Sciatic nerve (tissue), 2 donors: ENCODE results near the gene MPHOSPH8. TPM values are rescaled to one million over a fixed set of nuclear protein-coding genes. Genes with fewer than 3 reads are reported as not detected.
"Not testable (repeated sequence)": the region's sequence is repeated elsewhere in the genome, so short reads cannot be mapped to it uniquely, and the experiment has no call there.

Experiments
- ATAC-seq: fragments of 200-7000 bp; cut with Tn5 transposase; one replicate; pipeline ENCODE4 v1.9.1; 2020; ENCODE audit warnings: mild to moderate bottlenecking, moderate library complexity
- DNase-seq: peaks from one replicate; pipeline ENCODE4 v3.0.0-alpha.2; 2020; ENCODE audit warnings: low spot score
- intact Hi-C: fragments of 100-400 bp; cut with DNase I; formaldehyde crosslinking; loops from one replicate; pipeline ENCODE4 v1.14.2; 2022
- total RNA-seq: library from RNA; stranded (reverse); fragmentation: NEBNext Ultra II Directional; extraction: Animal tissue kit (Norgen Biotek cat#: 25700); gene quantifications from one replicate; pipeline ENCODE4 v1.2.1, GENCODE V29; 2021
- donor health status: DM: no; HTN: no; CAD: no.
- donor health status: DM: no; HTN: no; CAD: no.

MPHOSPH8 gene
- total RNA-seq, 1 donor from 2014 or later: 51.0 TPM

DNA sequence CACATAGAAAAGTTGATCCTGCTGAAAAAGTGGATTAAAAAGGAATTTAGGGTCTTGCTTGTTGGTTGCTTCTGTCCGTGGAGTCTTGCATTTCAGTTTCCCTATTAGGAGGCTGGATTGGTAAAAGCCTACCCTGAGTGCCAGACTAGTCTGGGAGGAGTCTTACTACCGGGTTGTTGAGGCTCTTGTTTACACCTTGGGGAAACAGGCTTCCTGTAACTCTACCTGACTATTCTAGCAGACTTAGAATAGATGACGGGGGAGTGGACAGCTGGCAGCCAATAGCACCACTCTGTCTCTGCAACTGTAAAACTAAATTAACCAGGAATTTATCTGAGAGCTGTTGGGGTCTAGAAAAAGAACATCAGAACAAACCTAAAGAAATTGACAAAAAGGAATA, 11.3 kb upstream of the MPHOSPH8 start:
- intact Hi-C loops: no loop called here
- no peak for ATAC-seq
- no peak for DNase-seq

DNA sequence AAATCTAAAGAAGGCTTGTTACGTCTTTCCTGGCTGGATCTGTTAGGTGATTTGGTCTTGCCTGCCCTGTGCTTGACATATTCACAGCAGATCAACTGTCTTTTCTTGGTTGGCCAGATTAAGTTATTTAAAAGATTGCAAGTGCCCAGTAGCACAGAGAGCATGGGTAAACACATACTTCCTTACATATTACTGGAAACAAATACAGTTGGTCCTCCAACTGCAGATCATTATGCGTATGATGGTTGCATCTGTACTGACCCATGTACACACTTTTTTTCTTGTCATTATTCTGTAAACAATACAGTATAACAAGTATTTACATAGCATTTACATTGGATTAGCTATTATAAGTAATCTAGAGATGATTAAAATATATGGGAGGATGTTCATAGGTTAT, 9.2 kb upstream of the MPHOSPH8 start:
- ATAC-seq: no peak
- intact Hi-C loops: no loop called here

DNA sequence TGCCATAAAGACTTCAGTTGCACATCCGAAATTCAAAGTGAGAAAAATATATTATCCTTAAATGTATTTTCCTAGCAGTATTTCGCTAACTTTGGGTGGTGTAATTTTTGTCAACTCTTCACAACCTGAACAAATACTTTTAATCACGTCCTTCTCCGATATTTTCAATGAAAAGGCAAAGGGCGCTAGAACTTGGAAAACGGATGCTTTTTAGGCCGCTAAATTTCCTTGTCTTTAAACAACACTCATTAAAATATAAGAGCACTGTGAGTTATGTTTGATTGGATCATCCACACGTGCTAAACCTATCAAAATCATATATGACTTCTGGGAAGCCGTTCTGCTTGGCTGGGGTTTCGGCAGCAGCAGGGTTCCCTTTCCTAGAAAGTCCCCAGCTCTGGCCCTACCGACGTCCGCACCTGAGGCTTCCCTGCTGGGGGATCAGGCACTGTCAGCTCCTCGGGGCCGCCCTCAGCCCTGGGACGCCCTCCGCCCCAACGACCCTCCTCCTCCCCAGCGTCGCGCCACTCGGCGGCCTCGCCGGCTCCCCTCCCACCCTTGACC, 462 bp upstream of the MPHOSPH8 start:
- no peak for DNase-seq
- intact Hi-C loops: no loop called here
- no peak for ATAC-seq

More for the DNA sequence above, 9.2 kb upstream of the MPHOSPH8 start:
- no peak for DNase-seq

DNA sequence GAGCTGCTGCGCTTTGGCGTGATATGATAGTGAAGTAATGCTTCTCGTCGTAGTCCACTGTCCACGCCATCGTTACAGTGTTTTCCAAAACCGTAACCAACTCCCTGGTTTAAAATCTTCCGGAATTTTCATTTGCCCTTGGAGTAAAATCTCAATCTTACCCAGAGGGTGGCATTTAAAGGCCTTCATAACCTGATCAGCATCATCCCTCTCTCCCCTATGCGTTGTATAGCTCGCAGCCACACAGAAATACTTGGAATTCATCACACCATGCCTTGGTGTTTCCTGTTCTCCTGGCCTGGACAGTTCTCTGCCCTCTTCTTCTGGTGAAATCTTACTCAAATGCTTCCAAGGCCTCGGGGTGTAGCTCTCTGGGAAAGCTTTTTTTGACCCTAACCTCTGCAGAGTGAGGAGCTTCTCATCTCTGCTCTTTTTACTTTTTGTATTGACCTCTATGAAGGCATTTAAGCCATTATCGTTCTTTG, 839 bp downstream of the MPHOSPH8 start:
- DNase-seq (no peak), ATAC-seq (peak; percentile 79)
- intact Hi-C loops: no loop called here

DNA sequence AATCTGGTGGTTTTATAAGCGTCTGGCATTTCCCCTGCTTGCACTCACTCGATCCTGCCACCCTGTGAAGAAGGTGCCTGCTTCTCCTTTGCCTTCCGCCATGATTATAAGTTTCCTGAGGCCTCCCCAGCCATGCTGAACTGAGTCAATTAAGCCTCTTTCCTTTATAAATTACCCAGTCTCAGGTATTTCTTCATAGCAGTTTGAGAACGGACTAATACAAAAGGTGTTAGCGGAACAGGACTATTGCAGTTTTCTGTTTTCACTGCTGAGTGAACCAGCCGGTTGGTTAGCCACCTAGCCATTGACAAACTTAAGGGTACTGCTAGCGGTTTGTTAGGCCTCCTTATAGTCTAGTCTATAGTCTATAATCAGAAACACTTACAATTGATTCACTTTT, 2.5 kb downstream of the MPHOSPH8 start:
- intact Hi-C loops: loop anchor here (5.0 kb wide), 1 partner anchor 321 kb away; the partner anchor contains the start of gene ZMYM2
- not testable (repeated sequence) for ATAC-seq, DNase-seq

DNA sequence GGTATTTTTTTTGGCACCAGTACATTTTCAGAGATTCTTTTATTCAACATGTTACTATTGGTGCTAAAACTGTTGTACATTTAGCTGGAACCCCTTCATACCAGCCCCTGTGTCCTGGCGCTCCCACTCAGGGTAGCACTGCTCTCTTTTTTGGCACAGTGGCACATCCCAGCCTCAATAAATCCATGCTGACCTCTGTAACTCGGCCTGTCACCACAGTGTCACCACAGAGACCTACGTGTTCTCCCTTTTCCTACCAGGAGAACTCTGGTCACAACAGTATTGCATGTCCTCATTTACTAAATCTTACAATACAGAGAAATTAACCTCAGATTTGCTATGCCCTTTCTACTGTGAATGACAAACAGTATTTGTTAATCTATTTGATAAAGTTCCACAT, 10.2 kb downstream of the MPHOSPH8 start:
- intact Hi-C loops: no loop called here
- ATAC-seq (no peak), DNase-seq (no peak)

DNA sequence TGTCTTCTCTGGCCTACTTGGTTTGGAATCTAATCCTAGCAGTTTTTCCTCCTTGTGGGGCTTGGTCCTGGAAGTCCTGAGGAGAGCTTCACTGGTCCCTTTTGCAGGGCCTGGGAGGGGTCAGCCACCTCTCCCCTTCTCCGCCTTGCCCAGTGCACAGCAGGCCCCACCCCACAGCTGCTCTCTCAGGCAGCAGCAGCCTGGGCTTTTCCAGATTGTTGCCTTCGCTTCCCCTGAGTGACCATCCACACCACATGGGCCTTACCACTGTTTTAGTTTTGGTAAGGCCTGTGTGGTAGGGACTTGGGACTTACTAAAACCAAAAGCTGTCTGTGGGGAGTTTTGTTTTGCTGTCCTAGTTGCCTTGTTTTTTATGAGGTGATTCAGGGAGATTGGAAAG, 11.5 kb downstream of the MPHOSPH8 start:
- ATAC-seq (no peak), DNase-seq (no peak)
- intact Hi-C loops: no loop called here

DNA sequence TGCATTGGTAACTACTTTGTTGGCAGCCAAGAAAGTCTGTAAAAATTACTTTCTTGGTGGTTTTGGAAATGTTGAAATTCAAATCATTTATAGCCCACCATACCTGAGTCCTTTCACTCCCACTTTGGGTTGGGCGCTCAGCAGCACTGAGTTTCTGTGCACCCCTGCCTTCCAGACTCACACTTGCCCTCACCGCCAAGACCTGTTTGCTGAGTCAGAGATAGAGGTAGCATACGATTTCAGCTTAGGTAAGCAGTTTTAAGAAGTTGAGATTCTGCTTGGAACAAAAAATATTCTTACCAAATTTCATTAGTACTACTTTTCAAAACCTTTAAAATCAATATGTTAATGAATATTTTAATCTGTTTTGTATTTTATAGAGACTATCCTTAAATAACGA, 12.6 kb downstream of the MPHOSPH8 start:
- ATAC-seq (no peak), DNase-seq (no peak)
- intact Hi-C loops: no loop called here

DNA sequence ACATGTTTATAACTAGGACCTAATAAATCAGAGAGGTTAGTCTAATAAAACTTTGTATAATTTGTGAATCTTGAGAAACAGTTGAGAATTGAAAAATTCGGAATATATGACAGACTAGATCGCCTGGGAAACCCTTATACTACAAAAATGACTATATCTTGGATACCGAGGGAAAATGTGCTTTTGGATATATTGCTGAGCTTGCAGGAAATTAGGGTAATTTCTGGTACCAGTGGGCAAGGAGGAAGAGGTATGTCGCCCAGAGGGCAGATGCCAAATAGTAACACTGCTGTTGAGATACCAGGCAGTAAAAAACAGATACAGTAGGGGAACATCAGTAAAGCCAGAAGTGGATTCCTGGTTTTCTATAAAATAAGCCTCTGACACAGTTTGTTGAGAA, 17.3 kb downstream of the MPHOSPH8 start:
- DNase-seq (no peak), ATAC-seq (no peak)
- intact Hi-C loops: no loop called here

DNA sequence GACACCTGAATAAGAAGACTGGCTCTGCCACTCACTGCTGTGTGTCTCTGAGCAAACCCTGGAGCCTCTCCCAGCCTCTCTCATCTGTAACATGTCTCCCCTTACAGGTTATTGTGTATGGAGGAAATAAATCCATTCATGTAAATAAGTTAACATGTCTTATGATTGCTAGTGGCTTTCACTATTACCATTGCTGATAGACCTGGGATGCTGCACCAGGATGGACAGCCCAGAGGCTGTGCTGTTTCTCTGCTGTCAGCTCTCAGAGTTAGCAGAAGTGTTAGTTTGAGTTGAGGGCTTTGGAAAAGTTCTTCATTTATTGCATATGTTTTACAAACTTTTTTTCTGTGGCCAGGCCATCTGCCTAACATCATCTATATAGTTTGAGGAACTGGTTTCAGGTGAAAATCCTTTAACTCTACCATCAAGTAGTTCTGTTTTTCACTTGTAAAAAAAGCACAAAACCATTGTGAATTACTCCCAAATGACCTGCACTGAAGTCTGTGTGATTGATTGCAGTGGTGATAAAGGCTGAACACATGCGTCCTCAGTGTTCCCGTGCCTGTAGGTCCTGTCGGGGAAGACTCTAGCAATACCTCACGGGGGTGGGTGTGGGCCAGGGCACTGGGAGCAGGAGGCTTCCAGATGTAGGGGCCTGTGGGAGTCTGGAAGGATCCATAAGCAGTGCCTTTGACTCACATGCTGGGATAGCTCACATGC, 24.6 kb downstream of the MPHOSPH8 start:
- no peak for ATAC-seq
- DNase-seq: no peak
- intact Hi-C loops: no loop called here

DNA sequence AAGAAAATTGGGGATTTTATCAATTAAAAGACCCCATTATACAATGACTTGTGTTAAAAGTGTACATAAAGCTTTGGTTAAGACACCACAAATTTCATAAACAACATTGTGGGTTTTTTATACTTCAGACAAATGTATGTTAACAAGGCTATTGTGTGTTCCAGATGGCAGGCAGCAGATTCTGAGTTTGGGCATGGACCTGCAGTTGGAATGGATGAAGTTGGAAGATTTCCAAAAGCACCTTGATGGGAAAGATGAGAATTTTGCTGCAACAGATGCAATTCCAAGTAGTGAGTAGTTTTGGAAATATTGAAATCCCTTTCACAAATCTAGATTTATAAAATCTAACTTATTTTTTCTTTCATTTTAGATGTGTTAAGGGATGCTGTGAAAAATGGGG, 25.4 kb downstream of the MPHOSPH8 start:
- intact Hi-C loops: no loop called here
- ATAC-seq (no peak), DNase-seq (no peak)

DNA sequence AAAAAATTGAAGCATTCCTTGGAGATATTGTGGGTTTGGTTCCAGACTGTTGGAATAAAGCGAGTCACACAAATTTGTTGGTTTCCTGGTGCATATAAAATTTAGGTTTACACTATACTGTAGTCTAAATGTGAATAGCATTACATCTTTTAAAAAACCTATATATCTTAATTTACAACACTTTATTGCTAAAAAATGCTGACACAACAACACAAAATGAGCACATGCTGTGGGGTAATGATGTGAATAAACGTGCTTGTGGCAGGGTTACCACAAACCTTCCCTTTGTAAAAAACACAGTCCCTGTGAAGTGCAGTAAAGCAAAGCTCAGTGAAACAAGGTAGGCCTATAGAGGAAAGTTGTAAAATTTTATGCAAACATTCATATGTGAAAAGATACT, 27.7 kb downstream of the MPHOSPH8 start:
- intact Hi-C loops: no loop called here
- ATAC-seq (no peak), DNase-seq (no peak)

DNA sequence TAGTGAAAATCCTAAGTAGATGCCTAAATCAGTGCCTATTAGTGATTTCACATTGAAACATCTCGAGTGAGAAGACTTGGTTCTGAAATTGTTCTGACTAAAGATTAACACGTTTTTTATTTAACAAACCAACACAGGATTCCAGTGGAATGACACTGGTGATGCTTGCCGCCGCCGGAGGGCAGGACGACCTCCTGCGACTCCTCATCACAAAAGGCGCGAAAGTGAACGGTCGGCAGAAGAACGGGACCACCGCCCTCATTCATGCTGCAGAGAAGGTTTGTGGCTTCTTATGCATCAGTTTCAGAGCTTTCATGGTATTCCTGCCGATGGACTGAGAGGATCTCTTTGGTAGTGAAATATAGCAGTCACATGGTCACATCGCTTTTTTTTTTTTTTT, 28.1 kb downstream of the MPHOSPH8 start:
- ATAC-seq: no peak
- DNase-seq: no peak
- intact Hi-C loops: no loop called here

DNA sequence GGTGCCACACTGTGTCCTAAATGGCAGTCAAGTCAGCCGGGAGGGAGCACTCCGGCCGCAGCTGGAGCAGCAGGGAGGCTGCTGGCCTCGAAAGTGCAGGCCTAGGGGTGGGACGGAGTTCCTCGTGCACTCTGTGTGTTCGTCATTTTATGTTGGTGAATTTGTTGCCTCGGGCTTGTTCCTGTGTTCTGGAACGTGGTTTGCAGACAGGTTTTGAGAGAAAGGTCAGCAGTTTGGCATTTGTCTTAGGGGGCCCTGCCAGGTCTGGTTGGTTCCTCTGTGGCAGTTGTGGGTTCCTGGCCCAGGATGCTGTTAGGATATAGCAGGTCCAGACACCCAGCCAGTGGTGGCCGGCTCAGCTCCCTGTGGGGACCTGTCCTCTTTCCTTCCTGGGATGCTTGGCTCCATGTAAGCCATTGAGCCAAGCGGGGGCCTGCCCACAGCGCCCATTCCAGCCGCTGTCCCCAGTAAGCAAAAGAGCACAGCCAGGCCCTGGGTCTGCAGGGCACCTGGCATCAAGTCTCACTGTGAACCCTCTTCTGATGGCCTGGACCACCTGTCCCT, 30.0 kb downstream of the MPHOSPH8 start:
- intact Hi-C loops: no loop called here
- ATAC-seq (no peak), DNase-seq (no peak)

DNA sequence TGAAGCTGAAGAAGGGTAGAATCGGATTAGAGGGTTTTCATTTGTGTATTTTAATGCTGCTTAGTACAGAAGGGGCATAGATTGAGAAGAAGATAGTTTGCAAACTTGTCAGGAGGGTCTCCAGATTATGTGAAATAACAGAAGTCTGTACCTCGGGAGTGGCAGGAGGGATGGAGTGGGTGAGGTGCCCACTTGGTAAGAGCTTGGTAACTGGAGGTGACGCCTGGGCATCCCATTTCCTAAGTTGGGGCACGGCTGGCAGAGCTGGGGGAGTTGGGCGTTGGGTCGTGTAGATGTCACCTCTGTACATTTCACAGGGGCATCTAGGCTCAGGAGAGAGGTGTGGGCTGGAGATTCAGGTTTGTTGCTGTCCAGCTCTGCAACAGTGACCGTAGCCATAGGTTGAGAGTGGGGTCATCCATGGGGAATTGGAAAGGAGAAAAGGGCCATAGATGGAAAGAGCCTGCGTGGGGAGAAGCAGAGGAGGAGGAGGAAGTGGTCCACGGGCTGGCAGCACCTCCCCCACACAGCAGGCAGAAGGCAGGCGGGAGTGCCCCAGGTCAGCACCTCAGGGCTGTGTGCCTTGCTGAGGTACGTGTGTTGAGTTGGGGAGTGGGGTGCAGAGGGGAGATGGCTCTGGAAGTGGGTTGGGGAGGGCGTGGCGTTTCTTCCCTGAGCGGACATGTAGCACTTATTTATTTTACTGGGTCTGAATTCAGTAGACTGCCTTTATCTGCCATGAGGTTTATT, 31.2 kb downstream of the MPHOSPH8 start:
- intact Hi-C loops: no loop called here
- ATAC-seq: peak; percentile 10
- no peak for DNase-seq

DNA sequence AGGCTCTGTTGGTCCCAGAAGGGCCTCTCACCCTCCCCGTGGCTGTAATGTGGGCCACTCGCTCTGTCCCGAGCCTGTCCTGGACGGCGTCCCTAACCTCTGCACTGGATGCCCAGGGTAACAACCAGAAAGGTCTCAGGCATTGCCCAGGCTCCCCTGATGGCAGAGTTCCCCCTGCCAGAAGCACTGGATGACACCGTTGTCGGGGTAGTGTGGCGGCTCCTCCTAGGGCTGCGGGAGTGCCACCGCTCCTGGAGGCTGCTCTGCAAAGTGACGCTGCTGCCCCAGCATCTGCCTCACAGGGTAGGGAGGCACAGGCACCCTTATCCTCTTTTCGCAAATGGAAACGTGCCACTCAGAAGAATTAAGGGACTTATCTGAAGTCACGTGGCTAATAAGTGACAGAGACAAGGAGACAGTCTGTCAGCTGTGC, 32.0 kb downstream of the MPHOSPH8 start:
- DNase-seq (no peak), ATAC-seq (peak; percentile 22)
- intact Hi-C loops: no loop called here

DNA sequence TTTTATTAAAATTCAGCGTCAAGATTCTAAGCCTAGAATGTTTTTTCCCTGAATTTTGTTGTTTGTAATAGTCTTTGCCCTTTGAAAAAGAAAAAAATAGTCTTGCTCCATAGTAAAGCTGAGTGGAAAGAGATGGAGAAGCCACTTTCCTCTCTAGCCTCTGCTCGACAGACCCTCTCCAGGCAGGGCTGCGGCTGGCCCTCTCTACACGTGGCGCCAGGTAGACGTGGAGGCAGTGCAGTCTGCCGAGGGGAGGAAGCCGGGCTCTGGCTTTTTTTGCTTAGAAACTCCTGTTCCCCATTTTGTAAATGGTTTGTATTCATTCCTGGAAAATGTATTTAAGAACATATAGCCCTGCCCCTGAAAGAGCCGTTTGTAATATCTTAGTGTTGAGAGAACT, 35.3 kb downstream of the MPHOSPH8 start:
- no peak for ATAC-seq
- intact Hi-C loops: no loop called here

DNA sequence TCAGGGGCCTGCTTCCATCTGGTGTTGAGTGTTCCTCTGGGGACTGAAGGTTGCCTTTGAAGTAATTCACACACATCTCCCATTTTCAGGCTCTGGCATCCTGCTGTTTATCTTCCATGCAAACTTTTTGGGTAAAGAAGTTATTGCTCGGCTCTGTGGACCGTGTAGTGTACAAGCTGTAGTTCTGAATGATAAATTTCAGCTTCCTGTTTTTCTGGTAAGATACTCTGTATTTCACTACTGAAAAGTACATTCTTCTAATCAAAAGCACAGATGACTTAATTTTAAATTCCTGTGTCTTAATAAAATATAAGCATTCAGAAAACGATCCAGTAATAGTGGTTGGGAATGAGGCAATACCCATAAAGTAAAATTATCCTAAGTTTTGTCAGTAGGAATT, 36.7 kb downstream of the MPHOSPH8 start:
- no peak for ATAC-seq
- intact Hi-C loops: no loop called here
- no peak for DNase-seq

More for the DNA sequence above, 35.3 kb downstream of the MPHOSPH8 start:
- DNase-seq: no peak

DNA sequence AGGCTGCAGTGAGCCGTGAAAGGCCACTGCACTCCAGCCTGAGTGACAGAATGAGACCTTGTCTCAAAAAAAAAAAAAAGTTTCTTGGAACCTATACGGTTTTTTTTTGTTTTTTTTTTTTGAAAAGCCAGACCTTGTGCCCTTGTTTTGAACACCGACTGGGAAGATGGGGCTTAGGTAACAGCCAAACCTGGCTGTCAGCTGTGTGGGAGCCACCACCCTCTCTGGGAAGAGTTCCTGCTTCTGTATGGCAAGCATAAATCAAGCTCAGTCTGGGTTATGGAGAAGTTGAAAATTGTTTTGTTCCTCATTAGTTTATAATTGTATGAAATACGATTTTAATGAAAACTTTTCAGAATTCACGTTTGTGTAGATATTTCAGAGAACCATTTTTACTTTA, 39.5 kb downstream of the MPHOSPH8 start:
- intact Hi-C loops: no loop called here
- DNase-seq (no peak), ATAC-seq (no peak)
